Measurements from ENCODE around the gene HPCAL1.

HPCAL1 gene

GRCh38 chr2:10426726-10427617 lies 124.3 kb downstream of the HPCAL1 start:
- no peak for DNase-seq (ENCODE audit: low read depth)

DNA sequence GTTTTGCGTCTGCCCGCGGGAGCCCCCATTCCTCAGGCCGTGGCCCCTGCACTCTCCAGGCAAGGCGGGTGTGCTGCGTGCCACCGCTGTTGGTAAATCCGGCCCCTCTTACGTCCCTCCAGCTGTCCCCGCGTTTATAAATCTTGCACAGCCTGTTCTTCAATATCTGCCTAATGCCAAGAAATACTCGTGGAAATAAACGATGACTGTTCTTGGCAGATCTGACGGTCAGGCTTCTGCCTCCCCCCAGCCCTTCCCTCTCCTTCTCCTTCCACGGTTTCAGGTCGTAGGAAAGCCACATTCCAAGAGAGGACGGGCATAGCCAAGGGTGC lies 124.9 kb downstream of the HPCAL1 start:
- no peak for DNase-seq (ENCODE audit: low read depth)

GRCh38 chr2:10428355-10428754 lies 125.7 kb downstream of the HPCAL1 start:
- no peak for DNase-seq (ENCODE audit: low read depth)

GRCh38 chr2:10428924-10429323 lies 126.2 kb downstream of the HPCAL1 start:
- no peak for DNase-seq (ENCODE audit: low read depth)

DNA sequence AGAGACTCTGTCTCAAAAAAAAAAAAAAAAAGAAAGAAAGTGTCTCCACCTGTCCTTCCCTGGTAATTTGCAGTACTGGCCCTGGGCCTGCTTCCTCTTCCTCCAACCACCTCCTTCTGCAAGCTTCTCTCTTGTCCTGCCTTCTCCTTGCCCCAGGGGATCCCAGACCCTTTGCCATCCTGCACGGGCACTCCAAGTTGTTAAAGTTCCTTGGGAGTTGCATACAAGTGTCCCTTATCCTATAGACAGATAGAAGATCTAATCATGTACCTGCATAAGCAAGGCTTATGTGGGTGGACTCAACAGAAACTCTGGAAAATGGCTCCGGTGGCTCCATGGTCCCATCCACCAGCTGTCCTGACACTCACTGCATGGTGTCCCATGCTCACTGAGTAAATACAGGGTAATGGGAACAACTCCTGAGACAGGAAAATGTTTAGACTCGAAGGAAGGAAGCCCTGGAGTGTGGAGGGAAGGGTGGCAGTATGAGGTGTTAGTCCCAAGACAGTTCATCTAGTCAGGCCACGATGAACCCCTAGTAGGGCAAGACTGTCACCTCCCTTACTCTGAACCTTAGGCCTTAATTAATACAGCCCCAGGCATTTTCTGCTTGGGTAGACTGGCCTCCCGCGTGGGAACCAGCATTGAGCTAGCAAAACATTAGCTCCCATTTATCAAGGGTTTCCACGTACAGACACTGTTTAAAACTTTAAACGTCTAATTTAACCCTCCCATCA lies 128.3 kb downstream of the HPCAL1 start:
- no peak for DNase-seq (ENCODE audit: low read depth)

DNA sequence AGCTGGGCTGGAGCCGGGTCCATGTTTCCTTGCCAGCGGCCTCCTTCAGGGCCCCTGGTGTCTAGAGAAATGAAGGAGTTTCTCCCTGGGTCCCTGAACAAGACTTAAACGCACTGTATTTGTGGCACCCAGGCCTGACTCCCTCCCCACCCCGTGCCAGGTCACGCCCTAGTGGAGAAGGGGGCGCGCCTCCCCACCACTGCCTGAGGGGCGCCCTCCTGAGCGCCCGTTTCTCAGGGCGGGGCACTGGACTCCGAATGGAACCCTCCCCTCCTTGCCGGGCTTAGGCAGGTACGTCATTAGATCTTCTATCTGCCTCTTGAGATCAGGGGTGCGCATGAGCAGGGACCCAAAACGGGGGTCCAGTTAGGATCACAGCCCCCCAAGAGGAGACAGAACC lies 129.1 kb downstream of the HPCAL1 start:
- DNase-seq (ENCODE audit: low read depth): no peak

DNA sequence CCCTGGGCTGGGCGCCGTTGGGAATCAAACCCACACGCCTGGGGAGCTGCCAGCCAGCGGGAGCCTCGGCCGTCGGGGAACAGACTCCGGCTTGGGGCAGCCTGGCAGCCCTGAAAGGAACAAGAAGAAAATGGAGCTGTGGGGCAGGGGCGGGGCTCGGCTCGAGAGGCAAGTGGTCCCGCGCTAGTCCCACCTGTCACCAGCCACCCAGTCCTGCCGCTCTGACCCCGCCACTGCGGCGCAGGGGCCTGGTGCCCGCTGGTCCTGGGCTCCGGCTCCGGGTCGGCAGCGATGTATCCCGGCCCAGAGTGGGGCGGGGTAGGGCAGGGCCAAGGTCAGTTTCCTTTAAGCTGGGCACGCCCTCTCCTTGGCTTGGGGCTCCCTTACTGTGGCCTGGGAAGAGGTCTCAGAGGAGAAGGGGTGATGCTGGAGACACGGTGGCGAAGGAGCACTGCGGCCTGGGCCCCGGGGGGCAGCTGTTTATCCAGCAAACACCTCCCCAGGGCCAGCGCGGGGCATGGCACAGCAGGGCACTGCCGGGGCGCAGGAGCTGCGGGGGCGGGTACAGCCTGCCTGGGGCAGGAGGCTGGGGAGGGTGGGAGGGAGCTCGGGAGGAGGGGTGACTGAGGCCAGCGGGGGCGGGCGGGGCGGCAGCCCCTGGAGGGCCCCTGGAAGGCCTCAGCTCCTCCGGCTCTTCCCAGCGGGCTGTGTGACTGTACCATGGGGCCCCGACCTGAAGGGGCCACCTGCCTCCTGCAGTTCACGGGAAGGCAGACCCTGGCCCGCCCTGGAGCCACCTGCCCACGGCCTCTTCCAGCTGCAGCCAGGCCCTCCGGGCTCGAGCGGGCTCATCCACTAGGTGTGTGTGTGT lies 129.8 kb downstream of the HPCAL1 start:
- no peak for DNase-seq (ENCODE audit: low read depth)

- DNase-seq (ENCODE audit: low read depth): no peak
Measured at GRCh38 chr2:10433264-10433946, 130.7 kb downstream of the HPCAL1 start.

DNA sequence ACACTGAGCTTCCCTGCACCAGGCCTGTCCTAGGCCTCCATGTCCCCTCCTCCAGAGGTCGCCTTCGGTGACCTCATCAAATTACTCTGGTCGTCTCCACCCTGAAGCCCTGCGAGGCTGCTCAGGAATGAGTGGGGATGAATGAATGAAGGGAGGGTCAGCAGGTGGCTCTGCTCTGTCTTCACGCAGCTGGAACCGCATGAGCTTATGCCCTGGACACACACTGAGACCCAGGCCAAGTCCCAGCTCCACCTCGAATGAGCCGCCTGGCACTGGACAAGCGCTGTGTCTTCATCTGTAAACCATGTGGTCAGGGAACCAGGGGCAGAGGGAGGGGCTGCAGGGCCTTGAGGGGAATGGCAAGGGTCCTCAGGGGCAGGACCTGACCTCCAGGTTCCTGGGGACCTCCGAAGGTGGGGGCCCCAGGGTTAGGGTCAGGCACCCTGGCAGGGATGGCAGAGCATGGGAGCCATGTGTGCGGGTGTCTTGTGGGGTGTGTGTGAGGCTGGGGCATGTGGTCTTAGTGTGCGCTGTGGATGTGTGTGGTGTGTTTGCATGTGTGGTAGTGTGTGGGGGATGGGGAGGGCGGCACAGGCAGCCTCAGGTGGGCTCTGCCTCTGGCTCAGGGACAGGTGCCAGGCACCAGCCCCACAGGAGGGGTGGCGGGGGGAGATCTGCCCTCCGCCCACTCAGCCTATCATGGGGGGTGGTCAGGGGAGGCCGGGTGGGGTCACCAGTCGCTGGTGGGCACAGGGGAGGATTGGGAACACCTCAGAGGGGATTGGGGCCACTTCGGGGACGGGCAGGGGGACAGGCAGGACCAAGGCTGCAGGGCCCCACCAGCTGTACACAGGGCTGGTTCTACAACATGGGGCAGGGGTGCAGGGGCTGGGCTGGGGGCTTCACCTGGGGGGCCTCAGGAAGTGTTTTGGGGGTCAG lies 131.5 kb downstream of the HPCAL1 start:
- no peak for DNase-seq (ENCODE audit: low read depth)

DNA sequence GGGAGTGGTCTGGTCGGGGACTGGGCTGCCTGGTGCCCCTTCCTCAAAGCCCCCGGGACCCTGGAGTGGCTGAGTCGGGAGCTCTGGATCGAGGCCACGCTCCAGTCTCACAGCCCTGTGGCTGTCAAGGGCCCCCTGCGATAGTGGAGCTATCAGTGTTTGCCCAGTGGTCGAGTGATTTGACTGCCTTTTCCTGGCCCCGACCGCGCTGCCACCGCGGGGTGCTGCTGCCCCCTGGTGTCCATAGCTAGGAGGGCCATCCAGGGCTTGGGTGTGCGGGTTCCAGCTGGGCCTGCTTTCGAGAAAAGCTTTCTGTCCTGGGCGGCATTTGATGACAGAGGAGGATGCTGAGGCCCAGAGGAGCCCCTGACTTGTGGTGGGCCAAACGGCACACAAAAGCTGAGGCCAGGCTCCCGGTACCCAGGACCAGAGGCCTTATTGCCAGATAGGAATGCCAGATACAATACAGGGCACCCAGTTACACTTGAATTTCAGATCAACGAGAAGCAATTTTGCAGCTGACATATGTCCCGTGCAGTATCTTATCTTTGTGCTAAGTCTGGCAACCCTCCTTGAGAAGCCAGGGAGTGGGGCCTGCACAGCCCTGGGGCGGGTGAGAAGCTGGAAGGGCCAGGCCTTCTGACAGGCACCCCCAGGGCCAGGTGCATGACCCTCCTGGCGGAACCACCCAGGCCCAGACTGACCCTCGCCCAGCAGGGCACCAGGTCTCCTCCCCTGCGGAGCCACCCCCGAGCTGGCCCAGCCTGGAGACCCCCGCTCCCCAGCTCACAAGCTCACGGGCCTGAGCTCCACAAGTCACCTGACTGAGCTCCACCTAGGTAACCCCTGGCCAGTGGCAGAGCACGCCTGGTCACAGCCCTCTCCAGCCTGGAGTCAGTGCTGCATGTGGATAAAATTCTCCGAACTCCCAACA lies 132.4 kb downstream of the HPCAL1 start:
- peak; percentile 58 for DNase-seq (ENCODE audit: low read depth)

DNA sequence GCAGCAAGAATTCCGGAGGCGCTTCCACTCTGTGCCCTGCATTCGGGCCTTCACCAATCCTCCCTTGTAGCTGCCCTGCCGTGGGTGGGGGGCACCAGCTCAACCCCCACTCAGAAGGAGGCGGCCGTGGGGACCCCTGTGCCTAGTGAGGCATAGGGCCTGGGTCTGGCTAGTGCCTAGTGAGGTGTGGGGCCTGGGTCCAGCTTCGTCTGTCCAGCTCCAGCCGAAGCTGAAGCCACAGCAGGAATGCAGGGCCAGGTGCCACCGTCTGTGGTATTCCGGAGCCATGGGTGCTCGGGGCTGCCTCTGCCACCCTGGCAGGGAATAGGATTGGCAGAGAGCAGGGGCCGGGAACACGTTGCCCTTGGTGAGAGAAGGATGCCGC lies 133.1 kb downstream of the HPCAL1 start:
- DNase-seq (ENCODE audit: low read depth): no peak

GRCh38 chr2:10436583-10437110 lies 133.9 kb downstream of the HPCAL1 start:
- DNase-seq (ENCODE audit: low read depth): no peak

- DNase-seq (ENCODE audit: low read depth): no peak
Measured at GRCh38 chr2:10437806-10438205, 135.1 kb downstream of the HPCAL1 start.

GRCh38 chr2:10438688-10439087 lies 136.0 kb downstream of the HPCAL1 start:
- no peak for DNase-seq (ENCODE audit: low read depth)

DNA sequence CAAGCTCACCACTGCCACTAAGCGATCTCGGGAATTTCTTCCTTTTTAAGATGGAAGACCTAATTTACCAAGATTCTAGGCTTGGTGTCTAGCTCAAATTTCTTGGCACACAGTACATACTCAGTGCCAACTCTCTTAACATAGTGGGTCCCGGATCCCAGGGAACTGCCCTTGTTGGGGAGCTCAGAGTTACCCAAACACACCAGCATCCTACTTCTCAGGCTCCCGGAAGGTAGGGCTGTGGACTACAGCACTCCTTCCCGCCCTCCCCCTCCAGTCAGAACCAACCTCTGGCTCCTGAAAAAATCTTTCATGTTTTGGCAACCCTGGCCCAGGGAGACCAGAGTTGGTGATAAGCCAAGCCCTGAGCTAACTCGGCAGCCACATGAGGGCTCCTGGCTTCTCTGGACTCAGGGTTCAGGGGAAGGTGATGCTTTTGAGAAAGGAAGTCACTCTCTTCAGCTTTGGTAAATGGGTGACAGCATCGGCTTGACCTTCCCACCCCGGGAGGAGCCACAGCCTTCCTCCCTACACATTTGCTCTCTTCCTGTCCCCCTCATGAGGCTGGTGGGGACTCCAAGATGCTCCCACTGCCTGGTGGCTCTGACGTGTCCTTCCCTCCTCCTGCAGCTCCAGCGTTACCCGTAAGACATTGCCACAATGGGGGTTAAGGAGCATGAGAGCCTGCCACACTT lies 136.6 kb downstream of the HPCAL1 start:
- no peak for DNase-seq (ENCODE audit: low read depth)

DNA sequence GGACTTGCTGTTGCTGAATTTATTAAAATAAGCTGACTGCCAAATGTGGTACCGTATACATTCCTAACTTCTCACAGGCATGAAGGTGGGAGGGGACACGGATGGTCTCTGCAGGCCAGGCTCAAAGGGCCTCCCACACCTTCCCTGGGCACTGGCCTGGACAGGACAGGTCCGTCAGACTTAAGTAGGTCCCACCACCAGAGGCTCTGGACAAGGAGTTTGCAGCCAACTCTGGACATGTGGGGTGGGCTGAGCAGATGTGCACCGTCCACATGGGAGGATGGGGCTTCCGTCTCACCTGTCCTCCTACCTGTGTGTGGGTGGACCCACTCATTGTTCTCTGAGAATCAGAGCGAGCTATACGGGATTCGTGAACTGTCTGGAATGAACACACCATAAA lies 137.3 kb downstream of the HPCAL1 start:
- DNase-seq (ENCODE audit: low read depth): no peak

DNA sequence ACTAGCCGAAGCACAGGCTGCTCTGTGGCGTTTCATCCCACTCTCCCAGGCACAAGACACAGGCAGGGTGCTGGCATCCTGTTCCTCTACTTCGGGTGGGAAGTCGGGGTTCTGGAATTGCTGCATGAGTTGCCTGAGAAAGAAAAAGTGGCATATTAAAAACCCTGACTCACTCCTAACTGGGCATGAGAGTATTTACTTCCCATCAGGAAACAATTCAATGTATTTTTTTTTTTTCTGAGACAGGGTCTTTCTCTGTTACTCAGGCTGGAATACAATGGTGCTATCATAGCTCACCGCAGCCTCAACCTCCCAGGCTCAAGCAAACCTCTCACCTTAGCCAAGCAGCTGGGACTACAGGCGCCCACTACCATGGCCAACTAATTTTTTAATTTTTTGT lies 138.0 kb downstream of the HPCAL1 start:
- no peak for DNase-seq (ENCODE audit: low read depth)

DNA sequence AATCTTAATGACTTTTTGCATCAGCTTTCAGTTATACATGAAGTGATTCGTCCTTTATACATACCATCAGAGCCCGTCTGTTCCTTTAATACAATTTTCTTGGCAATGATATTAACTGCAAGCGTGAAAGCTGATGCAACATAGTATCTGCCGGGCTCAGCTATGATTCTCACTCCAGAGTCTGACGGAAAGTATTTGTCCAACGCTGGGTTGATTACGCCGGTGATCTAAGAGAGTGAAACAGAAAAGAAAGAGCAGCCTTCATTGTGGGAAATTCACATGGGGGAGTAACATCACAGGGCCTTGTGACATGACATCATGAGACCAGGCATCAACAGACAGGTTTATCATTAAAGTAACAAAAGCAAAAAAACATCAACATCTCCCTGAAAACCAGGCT lies 139.2 kb downstream of the HPCAL1 start:
- DNase-seq (ENCODE audit: low read depth): no peak
